Calu3 (cell line): ENCODE measurements around the gene NUDT6. TPM values are rescaled to one million over a fixed set of nuclear protein-coding genes. Genes with fewer than 3 reads are reported as not detected.
"Not testable (repeated sequence)": the region's sequence is repeated elsewhere in the genome, so short reads cannot be mapped to it uniquely, and the experiment has no call there.

Source experiments
- BruUV-seq: library from RNA; stranded (reverse); fragments of 400-500 nt; replicated peaks from 2 replicates; lab custom pipeline; 2021; lab: Mats Ljungman, UMichigan
- CTCF ChIA-PET: fragments of 300-600 bp; sonication (Branson Sonifier 250); formaldehyde crosslinking; loops from one replicate; lab custom pipeline; 2022; ENCODE audit warnings: antibody characterized with exemption; lab: Charles Lee
- DNase-seq: peaks from one replicate; pipeline ENCODE4 v3.0.0; 2022
- H3K27ac Mint-ChIP-seq: one replicate; pipeline ENCODE4 v1.8.0; 2022; ENCODE audit warnings: mixed read lengths; ENCODE audit not compliant: unreplicated experiment
- H3K27me3 Mint-ChIP-seq: one replicate; pipeline ENCODE4 v1.8.0; 2022; ENCODE audit warnings: mixed read lengths; ENCODE audit not compliant: unreplicated experiment
- H3K36me3 Mint-ChIP-seq: one replicate; pipeline ENCODE4 v1.8.0; 2022; ENCODE audit warnings: mild to moderate bottlenecking, moderate library complexity, mixed read lengths; ENCODE audit not compliant: insufficient read depth, unreplicated experiment
- H3K4me1 Mint-ChIP-seq: one replicate; pipeline ENCODE4 v1.8.0; 2022; ENCODE audit warnings: mild to moderate bottlenecking, low read depth, mixed read lengths; ENCODE audit not compliant: unreplicated experiment
- H3K4me3 Mint-ChIP-seq: one replicate; pipeline ENCODE4 v1.8.0; 2022; ENCODE audit warnings: mild to moderate bottlenecking, low read depth, moderate library complexity, mixed read lengths; ENCODE audit not compliant: unreplicated experiment
- H3K9me3 Mint-ChIP-seq: one replicate; pipeline ENCODE4 v1.8.0; 2022; ENCODE audit warnings: low read depth, mixed read lengths; ENCODE audit not compliant: unreplicated experiment
- CTCF ChIP-seq: fragments of 200-600 bp; IDR thresholded peaks from one replicate; pipeline ENCODE4 v1.8.0; 2022; ENCODE audit warnings: antibody characterized with exemption; ENCODE audit not compliant: unreplicated experiment
- intact Hi-C: fragments of 100-400 bp; cut with micrococcal nuclease; formaldehyde crosslinking; loops from one replicate; pipeline ENCODE4 v1.10.0; 2022; ENCODE audit not compliant: unreplicated experiment
- total RNA-seq: library from RNA; stranded (reverse); gene quantifications from 2 replicates; pipeline ENCODE4 v1.2.3, GENCODE V29; 2022

Gene NUDT6
- total RNA-seq, 1 experiment from 2014 or later = 5.4 TPM

- CTCF ChIA-PET = no interaction called here
- no peak for DNase-seq
- no TSS peak for BruUV-seq
- Mint-ChIP-seq H3K4me3 (no peak overlapping the region), H3K27ac (no peak overlapping the region), H3K4me1 (peaks cover 37% of the 10 kb centered on the region), H3K27me3 (no peaks in the 10 kb centered on the region), H3K36me3 (peaks cover 4% of the 10 kb centered on the region), H3K9me3 (no peaks in the 10 kb centered on the region)
- TF ChIP-seq CTCF = no peak
- intact Hi-C loops = no loop called here
Measured at GRCh38 chr4:122857160-122857559, 65.2 kb downstream of the NUDT6 start.

DNA sequence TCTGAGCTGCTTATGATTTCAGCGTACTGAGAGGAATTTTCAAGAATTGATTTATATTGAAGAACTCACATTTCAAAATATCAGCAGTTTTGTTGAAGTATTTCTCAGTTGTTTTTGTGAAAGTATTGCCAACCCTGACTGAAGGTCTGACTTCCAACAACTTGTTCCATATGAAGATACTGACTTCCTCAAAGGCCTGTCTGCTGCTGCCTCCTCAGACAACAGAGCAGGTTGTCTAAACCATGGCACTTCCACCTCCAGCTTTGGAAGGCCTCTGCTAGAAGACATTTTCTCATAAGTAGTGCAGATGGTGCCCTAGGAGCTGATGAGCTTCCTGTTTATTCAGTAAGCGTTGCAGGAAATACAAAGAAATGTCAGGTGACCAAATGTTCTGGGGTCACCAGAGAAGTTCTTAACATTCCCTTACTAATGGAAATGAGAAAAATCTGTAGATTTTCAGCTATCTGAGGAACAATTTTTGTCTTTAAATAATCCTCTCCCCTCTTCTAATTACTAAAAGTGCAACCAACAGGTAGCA is 67.0 kb downstream of the NUDT6 start:
- no peak for DNase-seq
- H3K36me3 Mint-ChIP-seq = no peaks in the 10 kb centered on the region
- H3K27me3 Mint-ChIP-seq = no peaks in the 10 kb centered on the region
- H3K9me3 Mint-ChIP-seq = no peaks in the 10 kb centered on the region
- peaks cover 21% of the 10 kb centered on the region for H3K4me1 Mint-ChIP-seq
- CTCF ChIA-PET = interaction anchor here (0.6 to 1.5 kb wide), 3 partner anchors 10 to 59 kb away, joined by 3 to 4 read pairs (median 4); no protein-coding TSS in a partner anchor
- peak overlapping the region; percentile 78 for H3K27ac Mint-ChIP-seq
- H3K4me3 Mint-ChIP-seq = peak overlapping the region; percentile 61
- BruUV-seq = no TSS peak
- intact Hi-C loops = no loop called here
- no peak for TF ChIP-seq CTCF

GRCh38 chr4:122854447-122855352 is 67.7 kb downstream of the NUDT6 start:
- no peaks in the 10 kb centered on the region for H3K36me3 Mint-ChIP-seq
- no peak for TF ChIP-seq CTCF
- peak overlapping the region; percentile 78 for H3K27ac Mint-ChIP-seq
- H3K4me3 Mint-ChIP-seq = peak overlapping the region; percentile 61
- no peaks in the 10 kb centered on the region for H3K27me3 Mint-ChIP-seq
- no TSS peak for BruUV-seq
- no peaks in the 10 kb centered on the region for H3K9me3 Mint-ChIP-seq
- intact Hi-C loops = no loop called here
- peaks cover 21% of the 10 kb centered on the region for H3K4me1 Mint-ChIP-seq
- CTCF ChIA-PET = interaction anchor here (0.6 to 1.5 kb wide), 4 partner anchors 9 to 60 kb away, joined by 3 to 4 read pairs (median 4); no protein-coding TSS in a partner anchor
- DNase-seq = peak; percentile 4

GRCh38 chr4:122851568-122851967 is 70.8 kb downstream of the NUDT6 start:
- intact Hi-C loops = no loop called here
- Mint-ChIP-seq H3K27me3 (no peaks in the 10 kb centered on the region), H3K4me3 (no peak overlapping the region), H3K9me3 (no peaks in the 10 kb centered on the region), H3K27ac (no peak overlapping the region), H3K36me3 (no peaks in the 10 kb centered on the region), H3K4me1 (peaks cover 21% of the 10 kb centered on the region)
- BruUV-seq = no TSS peak
- TF ChIP-seq CTCF = no peak
- no peak for DNase-seq
- CTCF ChIA-PET = no interaction called here

GRCh38 chr4:122849789-122850188 is 72.6 kb downstream of the NUDT6 start:
- BruUV-seq, CTCF ChIA-PET: not testable (repeated sequence)

More at GRCh38 chr4:122849789-122850188, 72.6 kb downstream of the NUDT6 start:
- H3K27me3 Mint-ChIP-seq, H3K27ac Mint-ChIP-seq, intact Hi-C loops, H3K4me3 Mint-ChIP-seq, H3K36me3 Mint-ChIP-seq, DNase-seq, H3K9me3 Mint-ChIP-seq: not testable (repeated sequence)
- H3K4me1 Mint-ChIP-seq = peaks cover 17% of the 10 kb centered on the region
